Measurements from ENCODE around the gene SGPP1. TPM values are rescaled to one million over a fixed set of nuclear protein-coding genes. Genes with fewer than 3 reads are reported as not detected.
"Not testable (repeated sequence)": the region's sequence is repeated elsewhere in the genome, so short reads cannot be mapped to it uniquely, and the experiment has no call there.

Gene SGPP1, protein sequence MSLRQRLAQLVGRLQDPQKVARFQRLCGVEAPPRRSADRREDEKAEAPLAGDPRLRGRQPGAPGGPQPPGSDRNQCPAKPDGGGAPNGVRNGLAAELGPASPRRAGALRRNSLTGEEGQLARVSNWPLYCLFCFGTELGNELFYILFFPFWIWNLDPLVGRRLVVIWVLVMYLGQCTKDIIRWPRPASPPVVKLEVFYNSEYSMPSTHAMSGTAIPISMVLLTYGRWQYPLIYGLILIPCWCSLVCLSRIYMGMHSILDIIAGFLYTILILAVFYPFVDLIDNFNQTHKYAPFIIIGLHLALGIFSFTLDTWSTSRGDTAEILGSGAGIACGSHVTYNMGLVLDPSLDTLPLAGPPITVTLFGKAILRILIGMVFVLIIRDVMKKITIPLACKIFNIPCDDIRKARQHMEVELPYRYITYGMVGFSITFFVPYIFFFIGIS
- total RNA-seq (2014; rRNA removed; shearing (Covaris generic)): 21.6 and 29.2 TPM in 2 replicates

DNA sequence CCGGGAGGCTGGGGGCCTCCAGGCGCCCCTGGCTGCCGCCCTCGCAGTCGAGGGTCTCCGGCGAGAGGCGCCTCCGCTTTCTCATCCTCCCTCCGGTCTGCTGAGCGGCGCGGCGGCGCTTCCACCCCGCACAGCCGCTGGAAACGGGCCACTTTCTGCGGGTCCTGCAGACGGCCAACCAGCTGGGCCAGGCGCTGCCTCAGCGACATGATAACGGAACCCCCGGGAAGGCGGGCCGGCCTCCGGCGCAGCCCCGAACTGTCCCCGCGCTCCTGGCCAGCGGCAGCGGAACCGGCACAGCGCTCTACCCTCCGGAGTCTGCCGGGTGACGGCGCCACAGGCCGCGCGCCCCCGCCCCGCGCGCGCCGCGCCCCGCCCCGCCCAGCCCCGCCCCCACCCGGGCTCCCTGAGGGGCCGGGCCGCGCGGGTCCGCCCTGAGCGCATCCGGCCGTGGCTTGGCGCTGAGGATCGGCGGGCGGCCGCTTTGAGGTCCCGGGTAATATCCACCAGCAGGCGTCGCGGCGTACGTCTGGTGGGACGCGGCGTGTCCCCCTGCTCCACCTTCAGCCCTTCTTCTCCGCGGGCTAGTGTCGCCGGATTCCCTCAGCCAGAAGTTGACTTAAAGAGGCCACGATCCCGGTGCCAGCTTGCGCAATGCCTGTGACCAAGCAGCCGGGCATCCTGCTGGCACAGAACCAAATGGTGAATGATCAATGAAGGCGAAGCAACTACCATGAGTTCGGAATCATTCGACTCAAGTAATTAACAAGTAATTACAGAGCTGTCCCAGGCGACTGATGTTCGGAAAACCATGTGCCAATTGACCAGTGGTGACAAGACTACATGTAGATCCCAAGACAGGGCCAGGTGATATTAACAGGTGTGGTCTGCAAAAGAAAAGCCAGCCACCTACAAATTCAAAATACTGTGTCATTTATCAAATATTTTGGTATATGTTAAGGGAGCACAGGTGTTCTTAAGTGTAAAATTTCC lies at the start of gene SGPP1:
Gene SGPP1 (minus strand): TSS at position 330 of the 993 bp plus-strand sequence. CDS start 121 bp downstream, at position 209.
- DNase-seq (ENCODE audit: low read depth): peak; percentile 73

DNA sequence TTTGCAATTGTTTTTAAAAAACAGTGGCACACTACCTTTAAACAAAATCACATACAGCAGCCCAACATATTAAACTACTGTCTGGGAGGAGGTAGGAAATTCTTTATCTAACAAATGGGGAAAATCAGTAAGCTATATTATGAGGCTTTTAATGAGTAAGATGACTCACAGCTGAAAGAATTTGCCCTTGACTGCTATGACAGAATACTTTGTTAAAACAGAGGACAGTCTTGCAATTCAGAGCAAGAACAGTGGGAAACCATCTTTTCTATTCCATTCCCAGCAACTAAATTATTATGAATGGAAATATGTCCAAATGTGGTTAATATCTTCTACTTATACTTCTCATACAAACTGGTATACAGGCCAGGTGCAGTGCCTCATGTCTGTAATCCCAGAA lies 49.2 kb upstream of the SGPP1 start:
- DNase-seq (ENCODE audit: low read depth): peak; percentile 79

DNA sequence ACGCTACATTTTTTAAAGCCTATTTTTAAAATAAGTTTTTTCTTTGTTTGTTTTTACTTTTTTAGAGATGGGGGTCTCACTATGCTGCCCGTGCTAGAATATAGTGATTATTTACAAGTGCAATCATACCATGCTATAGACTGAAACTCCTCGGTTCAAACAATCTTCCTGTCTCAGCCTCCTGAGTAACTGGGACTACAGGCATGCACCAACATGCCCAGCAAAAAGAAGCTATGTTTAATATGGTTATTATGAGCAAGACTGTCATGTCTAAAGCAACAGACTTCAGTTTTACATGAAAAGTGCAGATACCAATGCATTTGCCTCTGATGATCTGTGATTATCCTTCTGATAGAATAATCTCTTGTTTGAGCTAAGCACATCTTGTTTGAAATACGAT lies 45.6 kb upstream of the SGPP1 start:
- no peak for DNase-seq (ENCODE audit: low read depth)

DNA sequence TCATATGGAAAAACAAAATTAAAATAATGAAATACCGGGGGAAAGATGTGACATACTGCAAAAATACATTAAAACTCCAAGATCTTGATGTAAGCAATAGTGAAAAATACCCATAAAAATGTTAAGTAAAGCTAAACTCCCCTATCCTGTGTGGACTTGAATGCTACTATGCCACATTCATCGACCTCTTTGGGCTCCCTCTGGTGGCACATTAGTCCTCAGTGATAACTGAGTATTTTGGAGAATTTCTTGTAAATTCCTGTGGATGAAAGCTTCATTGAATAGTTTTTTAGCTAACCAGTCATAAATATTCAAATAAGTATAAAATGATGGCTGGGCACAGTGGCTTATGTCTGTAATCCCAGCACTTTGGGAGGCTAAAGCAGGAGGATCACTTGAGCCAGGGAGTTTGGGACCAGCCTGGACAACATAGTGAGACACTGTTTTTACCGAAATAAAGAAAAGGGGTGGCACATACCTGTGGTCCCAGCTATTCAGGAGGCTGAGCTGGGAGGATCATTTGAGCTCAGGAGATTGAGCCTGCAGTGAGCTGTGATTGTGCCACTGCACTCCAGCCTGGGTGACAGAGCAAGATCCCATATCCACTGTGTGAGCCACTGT lies 42.4 kb upstream of the SGPP1 start:
- peak; percentile 59 for DNase-seq (ENCODE audit: low read depth)

GRCh38 chr14:63766611-63767010 lies 38.7 kb upstream of the SGPP1 start:
- no peak for DNase-seq (ENCODE audit: low read depth)

DNA sequence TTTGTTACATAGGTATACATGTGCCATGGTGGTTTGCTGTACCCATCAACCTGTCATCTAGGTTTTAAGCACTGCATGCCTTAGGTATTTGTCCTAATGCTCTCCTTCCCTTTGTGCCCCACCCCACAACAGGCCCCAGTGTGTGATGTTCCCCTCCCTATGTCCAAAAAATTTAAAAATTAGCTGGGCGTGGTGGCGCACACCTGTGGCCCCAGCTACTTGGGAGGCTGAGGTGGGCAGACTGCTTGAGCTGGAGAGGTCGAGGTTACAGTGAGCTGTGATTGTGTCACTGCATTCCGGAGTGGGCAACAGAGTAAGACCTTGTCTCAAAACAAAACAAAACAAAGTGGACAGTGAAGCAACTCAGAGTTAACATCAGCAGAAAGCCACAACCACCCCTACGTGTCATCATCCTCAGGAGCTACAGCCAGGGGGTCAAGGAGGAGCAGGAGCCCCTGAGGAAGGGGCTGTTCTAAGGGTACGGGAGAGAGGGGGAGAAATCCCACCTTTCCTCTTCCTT lies 36.8 kb upstream of the SGPP1 start:
- DNase-seq (ENCODE audit: low read depth): no peak

GRCh38 chr14:63764103-63764502 lies 36.2 kb upstream of the SGPP1 start:
- no peak for DNase-seq (ENCODE audit: low read depth)

DNA sequence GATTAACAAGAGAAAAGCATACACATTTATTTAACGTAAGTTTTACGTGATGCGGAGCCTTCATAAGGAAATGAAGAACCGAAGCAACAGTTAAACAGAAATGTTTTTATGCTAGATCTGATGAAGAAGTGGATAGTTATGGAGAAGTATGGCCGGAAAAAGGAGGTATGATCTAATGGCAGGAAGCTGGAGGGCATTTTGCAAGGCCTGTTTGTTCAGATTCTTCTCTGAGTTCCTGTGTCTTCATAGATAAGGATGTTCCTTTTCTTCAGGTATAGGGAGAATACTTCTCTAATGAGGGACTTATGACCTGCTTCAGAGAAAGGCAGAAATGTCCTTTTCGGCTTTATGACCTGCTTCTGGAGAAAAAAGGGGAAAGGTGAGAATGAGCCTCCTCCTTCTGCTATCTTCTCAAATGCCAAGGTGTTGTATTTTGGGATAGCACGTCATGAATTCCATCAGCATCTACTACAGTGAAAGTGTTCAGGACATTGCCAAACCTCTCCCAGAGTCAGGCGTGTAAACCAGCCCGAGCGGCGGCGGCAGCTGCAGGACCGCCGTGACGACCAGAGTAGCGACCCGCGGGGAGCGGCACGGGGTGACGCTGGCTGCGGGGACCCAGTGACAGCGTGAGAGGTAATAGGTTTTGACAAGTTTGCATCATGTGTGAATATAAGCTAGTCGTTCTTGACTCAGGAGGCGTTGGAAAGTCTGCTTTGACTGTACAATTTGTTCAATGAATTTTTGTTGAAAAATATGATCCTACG lies 33.7 kb upstream of the SGPP1 start:
- no peak for DNase-seq (ENCODE audit: low read depth)

- DNase-seq (ENCODE audit: low read depth): no peak
These were observed 32.1 kb upstream of the SGPP1 start for GRCh38 chr14:63760014-63760413.

GRCh38 chr14:63759456-63759855 lies 31.6 kb upstream of the SGPP1 start:
- DNase-seq (ENCODE audit: low read depth): peak; percentile 45

GRCh38 chr14:63757211-63757610 lies 29.3 kb upstream of the SGPP1 start:
- DNase-seq (ENCODE audit: low read depth): no peak

- DNase-seq (ENCODE audit: low read depth): peak; percentile 78
These were observed 24.7 kb upstream of the SGPP1 start for GRCh38 chr14:63752449-63753169.

DNA sequence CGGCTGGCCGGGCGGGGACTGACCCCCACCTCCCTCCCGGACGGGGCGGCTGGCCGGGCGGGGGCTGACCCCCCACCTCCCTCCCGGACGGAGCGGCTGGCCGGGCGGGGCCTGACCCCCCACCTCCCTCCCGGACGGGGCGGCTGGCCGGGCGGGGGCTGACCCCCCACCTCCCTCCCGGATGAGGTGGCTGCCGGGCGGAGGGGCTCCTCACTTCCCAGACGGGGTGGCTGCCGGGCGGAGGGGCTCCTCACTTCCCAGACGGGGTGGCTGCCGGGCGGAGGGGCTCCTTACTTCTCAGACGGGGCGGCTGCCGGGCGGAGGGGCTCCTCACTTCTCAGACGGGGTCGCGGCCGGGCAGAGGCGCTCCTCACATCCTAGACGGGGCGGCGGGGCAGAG lies 23.2 kb upstream of the SGPP1 start:
- DNase-seq (ENCODE audit: low read depth): not testable (repeated sequence)

GRCh38 chr14:63747846-63748245 lies 20.0 kb upstream of the SGPP1 start:
- DNase-seq (ENCODE audit: low read depth): no peak

DNA sequence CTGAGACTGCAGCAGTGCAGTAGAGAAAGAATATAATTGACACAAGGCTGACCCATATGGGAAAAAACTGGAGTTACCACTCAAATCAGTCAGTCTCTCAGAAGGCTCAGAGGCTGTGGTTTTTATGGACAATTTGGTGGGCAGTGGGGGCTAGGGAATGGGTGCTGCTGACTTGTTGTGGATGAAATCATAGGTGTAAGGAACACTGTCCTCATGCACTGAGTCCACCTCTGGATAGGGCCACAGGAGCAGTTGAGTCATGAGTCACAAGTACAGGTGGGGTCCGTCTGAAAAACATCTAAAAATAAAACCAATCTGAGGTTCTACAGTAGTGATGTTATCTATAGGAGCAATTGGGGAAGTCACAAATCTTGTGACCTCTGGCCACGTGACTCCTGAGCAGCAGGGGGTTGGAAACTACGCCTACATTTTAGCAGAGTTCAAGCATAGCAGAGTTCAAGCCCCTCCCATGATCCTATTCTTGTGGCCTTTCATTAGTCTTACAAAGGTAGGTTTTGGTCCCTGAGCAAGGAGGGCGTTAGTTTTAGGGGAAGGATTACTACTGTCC lies 18.1 kb upstream of the SGPP1 start:
- no peak for DNase-seq (ENCODE audit: low read depth)

DNA sequence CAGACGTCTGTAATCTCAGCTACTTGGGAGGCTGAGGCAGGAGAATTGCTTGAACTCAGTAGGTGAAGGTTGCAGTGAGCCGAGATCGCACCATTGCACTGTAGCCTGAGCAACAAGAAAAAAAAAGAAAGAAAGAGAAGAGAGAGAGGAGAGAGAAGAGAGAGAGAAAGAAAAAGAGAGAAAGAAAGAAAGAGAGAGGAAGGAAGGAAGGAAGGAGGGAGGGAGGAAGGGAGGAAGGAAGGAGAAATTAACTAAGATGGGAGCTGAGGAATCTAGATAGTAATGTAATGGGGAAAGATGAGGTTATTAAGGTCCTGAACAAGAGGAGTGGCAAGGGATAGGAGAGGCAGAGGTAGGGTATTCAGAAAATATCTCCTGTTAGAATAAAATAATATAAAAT lies 17.4 kb upstream of the SGPP1 start:
- DNase-seq (ENCODE audit: low read depth): no peak

DNA sequence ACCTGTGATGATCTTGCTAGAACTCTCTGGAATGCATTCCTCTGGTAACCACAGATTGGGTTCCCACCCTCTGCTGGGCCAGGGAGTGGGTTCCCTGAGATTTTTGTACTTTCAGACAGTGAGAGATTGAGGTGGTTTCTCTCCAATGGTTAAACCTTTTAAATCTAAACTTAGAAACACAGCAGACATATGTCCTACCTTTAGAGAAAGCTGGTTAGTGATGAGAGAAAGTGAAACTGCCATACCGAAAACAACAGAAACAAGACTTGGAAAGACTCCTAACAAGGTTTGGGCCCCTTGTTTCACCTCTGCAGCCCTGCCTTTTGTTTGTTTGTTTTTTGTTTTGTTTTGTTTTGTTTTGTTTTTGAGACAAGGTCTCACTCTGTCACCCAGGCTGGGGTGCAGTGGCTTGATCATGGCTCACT lies 9.7 kb upstream of the SGPP1 start:
- no peak for DNase-seq (ENCODE audit: low read depth)

- no peak for DNase-seq (ENCODE audit: low read depth)
These were observed 7.9 kb upstream of the SGPP1 start for GRCh38 chr14:63735720-63736119.

GRCh38 chr14:63730659-63731058 lies 2.8 kb upstream of the SGPP1 start:
- no peak for DNase-seq (ENCODE audit: low read depth)

DNA sequence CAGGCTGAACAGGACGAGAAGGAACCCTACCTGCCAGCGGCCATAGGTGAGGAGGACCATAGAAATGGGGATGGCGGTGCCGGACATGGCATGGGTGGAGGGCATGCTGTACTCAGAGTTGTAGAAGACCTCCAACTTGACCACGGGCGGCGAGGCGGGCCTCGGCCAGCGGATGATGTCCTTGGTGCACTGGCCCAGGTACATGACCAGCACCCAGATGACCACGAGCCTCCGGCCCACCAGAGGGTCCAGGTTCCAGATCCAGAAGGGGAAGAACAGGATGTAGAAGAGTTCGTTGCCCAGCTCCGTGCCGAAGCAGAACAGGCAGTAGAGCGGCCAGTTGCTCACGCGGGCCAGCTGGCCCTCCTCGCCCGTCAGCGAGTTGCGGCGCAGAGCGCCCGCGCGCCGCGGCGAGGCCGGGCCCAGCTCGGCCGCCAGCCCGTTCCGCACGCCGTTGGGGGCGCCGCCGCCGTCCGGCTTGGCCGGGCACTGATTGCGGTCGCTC lies 582 bp downstream of the SGPP1 start:
- peak; percentile 47 for DNase-seq (ENCODE audit: low read depth)

All from M059J (cell line).